KOPT-K1 (cell line): ENCODE data around the gene HIVEP3.
A peak's percentile ranks its signal among the peaks of the same experiment; 100 is the strongest.

Source experiments
- H3K27ac ChIP-seq: fragments of 200-600 bp; sonication (generic); 2 replicates; pipeline ENCODE4 v1.5.1; 2016; ENCODE audit warnings: antibody characterized with exemption, mild to moderate bottlenecking, low read depth, low read length; ENCODE audit not compliant: poor library complexity, severe bottlenecking
- H3K36me3 ChIP-seq: fragments of 200-600 bp; sonication (generic); 2 replicates; pipeline ENCODE4 v1.5.1; 2017; ENCODE audit warnings: antibody characterized with exemption, mild to moderate bottlenecking, low read length, moderate library complexity; ENCODE audit not compliant: insufficient read depth
- H3K9me3 ChIP-seq: fragments of 200-600 bp; sonication (generic); 2 replicates; pipeline ENCODE4 v1.5.1; 2017; ENCODE audit warnings: antibody characterized with exemption, low read length, mild to moderate bottlenecking; ENCODE audit not compliant: insufficient read depth, poor library complexity, severe bottlenecking

The HIVEP3 gene

DNA sequence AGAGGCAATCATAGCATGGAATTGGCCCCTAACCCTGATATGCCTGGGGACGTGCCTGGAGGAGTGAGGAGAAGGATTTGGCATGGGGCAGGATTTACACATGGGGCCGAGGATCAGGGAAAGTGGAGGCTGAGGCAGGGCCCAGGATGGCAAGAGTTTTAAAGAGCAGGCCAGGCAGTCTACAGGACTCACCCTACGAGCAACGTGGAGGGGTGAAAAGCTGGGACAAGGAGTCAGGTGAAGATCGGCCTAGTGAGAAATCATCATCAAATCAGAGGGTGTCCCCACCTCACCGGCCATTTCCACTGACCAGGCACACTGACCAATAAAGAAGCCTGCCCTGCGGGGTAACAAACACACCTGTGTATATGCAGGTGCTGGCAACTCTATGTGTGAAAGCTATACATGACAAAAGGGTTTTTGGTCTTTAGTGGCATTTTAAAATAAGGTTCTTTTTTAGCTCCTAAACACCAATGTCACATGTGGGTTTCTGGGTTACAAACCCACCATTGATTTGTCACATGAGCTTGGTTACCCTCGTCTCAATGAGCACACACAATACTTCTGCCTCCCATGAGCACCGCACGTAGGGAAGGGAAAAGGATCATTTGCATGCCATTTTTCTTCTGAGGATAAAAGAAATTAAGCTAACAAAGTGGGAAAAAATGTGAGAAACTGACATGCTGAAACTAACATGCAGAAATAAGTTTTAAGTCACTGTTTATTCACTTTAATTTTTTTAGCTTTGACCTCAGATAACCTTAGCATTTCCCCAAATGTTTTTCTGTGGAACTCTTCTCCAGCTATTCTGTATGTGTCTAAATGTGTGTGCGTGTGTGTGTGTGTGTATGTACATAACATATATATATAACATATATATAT is 266.1 kb downstream of the HIVEP3 start:
- Histone ChIP-seq H3K36me3 (no peaks in the 10 kb centered on the region), H3K27ac (no peak overlapping the region), H3K9me3 (no peaks in the 10 kb centered on the region)

DNA sequence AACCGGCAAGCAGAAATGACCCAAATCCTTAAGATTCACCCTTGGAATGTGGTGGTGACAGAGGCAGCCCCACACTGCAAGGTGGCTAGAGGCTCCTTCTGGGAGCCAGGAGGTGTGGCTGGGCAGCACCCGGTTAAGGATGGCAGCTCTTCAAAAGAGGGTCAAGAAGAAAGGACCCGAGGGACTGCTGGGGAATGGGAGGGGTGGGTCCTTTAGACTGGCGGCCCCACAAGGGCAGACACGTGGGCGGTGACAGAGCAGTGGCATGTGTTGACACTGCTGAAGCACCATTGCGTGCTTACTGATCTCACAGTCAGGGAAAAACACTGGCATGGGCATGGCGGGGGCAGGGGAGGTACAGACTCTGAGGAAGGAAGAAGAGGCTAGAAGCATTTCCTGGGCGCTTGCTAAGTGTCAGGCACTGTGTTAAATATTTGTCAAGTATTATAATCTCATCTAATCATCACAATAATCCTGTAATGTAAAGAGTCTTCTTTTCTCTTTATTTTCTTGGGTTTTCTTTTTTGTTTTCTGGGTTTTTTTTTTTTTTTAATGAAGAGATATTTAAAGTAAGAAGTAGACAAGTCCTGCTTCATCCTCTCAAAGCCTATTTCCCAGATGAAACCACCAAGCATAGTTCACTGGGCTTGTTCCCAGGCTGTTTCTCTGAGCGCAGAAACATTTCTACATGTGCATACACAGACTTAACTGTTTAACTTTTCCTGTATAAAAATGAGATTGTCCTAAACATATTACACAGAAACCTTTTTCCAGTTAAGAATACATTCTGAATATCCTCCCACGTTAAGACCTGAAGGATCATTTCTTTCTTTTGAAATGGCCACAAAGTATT is 268.5 kb downstream of the HIVEP3 start:
- Histone ChIP-seq H3K27ac (no peak overlapping the region), H3K36me3 (peaks cover 10% of the 10 kb centered on the region; the same call in 1 of the 2 replicates), H3K9me3 (no peaks in the 10 kb centered on the region)

DNA sequence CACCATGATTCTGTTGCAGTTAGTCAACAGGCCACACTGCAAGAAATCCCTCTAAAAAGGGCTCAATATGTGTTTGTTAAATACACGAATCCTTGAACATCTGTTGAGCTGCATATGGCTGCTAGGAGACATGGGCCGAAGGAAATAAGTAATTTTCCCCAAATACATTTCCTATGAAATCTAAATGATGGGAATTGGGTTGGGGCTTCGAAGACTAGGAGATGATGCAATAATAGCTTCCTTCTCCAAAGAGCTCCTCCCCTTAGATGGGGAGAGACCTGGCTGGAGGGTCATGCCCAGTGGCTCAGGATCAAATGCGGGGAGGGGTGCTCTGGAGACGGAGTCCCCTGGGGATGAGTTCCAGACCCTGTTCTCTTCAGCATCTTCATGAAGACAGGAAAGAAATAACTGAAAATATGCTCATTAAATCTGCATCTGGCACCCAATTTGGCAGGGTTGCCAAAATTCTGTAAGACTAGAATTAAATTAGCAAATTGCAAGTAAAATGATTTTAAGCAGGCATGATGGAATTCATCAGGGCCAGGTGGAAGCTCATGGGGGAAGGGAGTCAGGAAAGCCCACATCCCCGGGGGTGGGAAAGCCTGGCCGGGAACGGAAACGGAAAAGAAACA is 269.2 kb downstream of the HIVEP3 start:
- Histone ChIP-seq H3K27ac (no peak overlapping the region), H3K36me3 (peaks cover 10% of the 10 kb centered on the region; the same call in 1 of the 2 replicates)

DNA sequence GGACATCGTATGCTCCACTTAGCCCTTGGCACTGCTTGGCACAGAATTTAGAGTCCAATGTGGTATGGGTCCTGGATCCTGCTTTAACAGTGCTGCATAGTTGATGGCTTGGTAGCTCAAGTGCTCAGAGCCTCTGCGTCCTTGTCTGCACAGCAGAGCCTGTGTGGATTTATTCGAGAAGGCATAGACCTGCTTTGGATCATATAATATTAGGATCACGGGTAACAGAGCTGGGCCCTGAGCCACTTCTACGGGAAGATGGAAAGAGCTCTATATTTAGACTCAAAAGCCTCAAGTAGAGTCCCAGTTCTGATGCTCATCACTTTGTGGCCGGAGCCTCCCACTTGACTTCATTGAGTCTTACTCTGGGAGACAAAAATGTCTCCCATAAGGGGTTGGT is 269.9 kb downstream of the HIVEP3 start:
- Histone ChIP-seq H3K27ac (no peak overlapping the region), H3K9me3 (no peaks in the 10 kb centered on the region), H3K36me3 (peaks cover 10% of the 10 kb centered on the region; the same call in 1 of the 2 replicates)

More for the DNA sequence above, 269.2 kb downstream of the HIVEP3 start:
- no peaks in the 10 kb centered on the region for H3K9me3 ChIP-seq

DNA sequence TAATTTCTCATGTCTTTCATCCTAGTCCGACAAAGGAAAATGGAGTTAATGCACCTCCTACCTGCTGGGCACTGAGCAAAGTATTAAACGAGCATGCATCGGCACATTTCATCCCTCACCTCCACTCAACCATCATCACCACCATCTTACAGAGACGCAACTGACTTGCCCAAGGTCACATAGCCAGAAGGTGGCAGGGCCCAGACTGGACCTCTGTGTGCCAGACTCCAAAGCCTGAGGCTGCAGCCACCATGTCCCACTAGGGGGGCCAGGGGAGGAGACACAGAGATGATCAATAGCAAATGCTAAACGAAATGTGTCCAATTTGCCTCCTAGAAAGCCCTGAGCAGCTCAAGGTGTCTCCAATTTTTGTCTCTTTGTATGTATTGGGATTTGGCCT is 270.5 kb downstream of the HIVEP3 start:
- H3K9me3 ChIP-seq: no peaks in the 10 kb centered on the region
- H3K36me3 ChIP-seq: peaks cover 10% of the 10 kb centered on the region; the same call in 1 of the 2 replicates
- no peak overlapping the region for H3K27ac ChIP-seq

DNA sequence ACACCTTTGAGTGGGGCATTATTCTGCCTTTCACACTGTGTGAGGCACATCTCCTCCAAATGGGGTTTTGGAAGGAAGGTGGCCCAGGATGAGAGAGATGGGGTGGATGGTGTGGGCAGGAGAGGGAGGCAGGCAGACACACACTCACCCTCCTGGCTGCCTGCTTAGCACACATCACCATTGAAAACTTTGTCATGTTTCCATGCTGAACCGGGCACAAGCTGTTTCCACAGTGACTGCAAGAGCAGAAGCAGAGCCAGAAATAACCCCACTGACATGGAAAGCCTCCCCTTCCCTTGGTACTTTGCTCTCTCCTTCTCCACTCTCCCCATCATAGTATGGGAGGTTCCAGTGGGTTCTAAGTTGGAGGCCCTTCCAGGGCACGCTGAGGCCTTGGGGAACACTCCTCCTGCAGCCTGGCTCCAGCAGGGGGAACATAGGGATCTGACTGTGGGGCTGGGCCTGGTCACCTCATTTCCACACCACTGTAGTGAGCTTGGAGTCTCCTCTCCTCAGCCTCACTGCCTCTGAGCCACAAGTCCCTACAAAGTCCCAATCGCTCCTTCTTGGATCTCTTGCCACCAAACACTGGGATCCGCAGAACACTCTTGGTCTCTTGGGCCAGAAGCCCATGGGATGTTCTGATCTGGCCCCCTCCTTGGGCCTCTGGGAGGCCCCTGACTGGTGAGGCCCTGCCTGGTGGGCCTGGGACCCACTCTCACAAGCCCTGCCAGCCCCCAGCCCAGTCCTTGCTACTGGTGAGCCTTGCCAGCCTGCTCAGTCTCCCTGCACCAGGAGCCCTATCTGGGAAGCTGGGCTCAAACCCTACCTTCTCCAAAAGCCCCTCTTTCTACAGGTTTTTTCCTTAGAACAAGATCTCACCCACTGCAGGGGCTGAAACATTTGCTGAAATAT is 271.2 kb downstream of the HIVEP3 start:
- H3K27ac ChIP-seq: no peak overlapping the region
- H3K36me3 ChIP-seq: peaks cover 10% of the 10 kb centered on the region; the same call in 1 of the 2 replicates
- H3K9me3 ChIP-seq: no peaks in the 10 kb centered on the region

DNA sequence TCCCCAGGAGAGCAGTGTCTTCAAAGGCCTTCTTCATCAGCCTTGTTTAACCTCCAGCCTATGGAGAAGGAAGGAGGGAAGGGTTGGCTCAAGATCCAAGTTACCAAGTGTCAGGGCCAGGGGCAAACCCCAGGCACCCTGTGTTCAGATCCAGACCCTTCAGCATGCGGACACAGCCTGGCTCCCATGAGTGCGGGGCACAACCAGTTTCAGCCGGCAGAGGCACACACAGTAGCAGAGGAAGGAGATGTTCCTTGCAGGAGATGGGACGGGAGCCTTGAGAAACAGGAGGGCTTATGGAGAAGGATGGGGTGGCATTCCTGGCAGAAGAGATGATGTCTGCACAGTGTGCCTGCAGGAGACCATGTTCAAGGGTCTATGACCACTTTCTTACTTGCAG is 272.5 kb downstream of the HIVEP3 start:
- no peak overlapping the region for H3K27ac ChIP-seq

DNA sequence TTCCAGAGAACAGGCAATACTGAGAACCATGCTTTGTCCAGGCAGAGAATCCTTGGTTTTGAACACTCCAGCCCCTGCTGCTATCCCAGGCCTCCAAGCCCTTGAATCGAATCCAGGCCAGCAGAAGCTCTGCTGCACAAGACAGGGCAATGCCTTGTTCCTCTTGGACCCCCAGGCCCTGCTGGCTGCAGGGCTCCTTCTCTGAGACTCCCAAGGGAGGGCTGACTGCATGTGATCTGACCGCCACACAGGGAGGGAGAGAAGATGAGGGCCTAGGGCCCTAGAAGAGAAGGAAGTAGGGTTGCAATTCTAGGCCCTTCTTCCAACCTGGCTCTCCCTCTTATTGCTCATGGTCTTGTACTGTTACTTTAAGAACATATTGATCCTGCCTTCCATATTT is 273.7 kb downstream of the HIVEP3 start:
- no peaks in the 10 kb centered on the region for H3K9me3 ChIP-seq
- no peak overlapping the region for H3K27ac ChIP-seq
- H3K36me3 ChIP-seq: peaks cover 10% of the 10 kb centered on the region; the same call in 1 of the 2 replicates

More for the DNA sequence above, 272.5 kb downstream of the HIVEP3 start:
- Histone ChIP-seq H3K9me3 (no peaks in the 10 kb centered on the region), H3K36me3 (peaks cover 10% of the 10 kb centered on the region; the same call in 1 of the 2 replicates)

DNA sequence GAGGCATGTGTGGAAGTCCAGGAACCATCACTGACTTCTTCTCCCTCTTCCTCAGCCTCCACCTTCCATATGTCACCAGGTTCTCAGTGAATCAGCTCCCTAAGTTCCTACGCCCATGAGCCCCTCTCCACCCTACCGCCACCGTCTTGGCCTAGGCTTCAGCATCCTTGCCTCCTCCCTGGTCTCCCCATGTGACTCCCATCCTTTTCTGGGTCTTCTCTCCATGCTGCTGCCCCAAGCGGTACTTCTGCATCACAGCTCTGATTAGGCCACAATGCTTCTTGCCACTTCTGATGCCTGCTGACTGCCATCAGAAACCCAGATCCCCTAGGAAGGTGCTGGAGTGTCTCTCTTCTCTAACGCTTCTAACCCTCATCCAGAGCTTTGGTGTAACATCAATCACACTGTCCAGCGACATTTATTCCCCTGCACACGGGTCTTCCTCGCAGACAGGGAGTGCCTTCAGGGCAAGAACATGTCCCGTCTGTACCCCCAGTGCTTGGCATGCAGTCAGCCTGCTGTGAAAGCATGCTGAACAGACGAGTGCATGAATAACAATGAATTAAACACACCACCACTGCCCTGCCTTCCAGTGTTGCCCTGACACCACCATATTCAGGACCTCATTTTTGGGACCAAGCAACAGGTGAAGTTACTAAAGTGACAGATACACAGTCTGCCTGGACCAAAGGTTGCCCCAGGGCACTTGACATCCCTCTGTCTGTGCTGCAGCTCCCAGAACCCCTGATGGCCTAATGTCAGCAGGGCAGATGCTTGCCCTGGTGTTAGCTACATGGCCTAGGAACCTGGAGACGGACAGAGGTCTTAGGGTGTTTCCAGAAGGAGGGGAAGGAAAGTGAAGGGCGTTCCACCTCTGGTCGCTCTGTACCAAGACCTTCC is 275.6 kb downstream of the HIVEP3 start:
- H3K36me3 ChIP-seq: peaks cover 10% of the 10 kb centered on the region; the same call in 1 of the 2 replicates
- H3K27ac ChIP-seq: no peak overlapping the region
- no peaks in the 10 kb centered on the region for H3K9me3 ChIP-seq

DNA sequence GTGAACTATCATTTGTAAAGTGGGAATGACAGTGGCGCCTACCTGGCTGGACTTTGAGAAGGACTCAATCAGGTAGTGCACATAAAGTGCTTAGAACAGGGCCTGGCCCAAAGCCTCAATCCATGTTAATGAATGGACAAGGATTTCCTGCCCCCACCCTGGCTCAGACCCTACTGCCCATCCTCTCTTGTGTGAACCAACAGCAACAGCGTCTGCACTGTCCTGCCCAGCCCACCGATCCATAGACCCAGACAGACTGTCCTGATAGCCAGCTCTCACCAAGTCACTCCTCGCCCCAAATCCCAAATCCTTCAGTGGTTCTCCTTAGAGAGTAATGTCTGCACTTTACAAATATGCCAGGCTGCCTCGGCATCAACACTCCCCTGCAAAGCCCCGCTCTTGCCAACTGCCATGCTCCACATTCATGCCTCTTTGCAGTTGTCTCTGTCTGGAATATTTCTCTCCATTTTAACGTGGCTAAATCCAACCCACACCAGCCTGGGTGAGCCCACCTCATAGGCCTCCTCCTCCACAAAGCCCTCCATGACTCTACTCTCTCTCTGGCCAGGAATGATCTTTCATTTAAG is 276.7 kb downstream of the HIVEP3 start:
- no peak overlapping the region for H3K27ac ChIP-seq
- no peaks in the 10 kb centered on the region for H3K9me3 ChIP-seq
- peaks cover 10% of the 10 kb centered on the region; the same call in 1 of the 2 replicates for H3K36me3 ChIP-seq

DNA sequence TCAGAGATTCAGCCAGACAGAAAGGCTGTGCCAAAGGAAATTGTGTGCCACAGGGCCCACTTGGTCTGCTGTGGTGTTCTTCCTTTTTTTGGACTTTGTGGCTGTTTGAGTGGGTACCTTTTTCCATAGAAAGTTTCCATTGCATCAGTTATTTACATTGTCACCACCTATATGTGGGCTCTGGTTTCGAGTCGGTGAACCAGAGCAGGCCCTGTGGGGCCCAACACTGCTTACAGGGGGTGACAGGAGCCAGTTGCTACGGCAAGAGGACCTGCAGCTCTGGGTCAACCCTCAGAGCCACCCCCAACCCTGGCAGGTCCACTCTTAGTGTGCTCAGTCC is 277.3 kb downstream of the HIVEP3 start:
- no peaks in the 10 kb centered on the region for H3K9me3 ChIP-seq
- peaks cover 8% of the 10 kb centered on the region; the same call in 1 of the 2 replicates for H3K36me3 ChIP-seq
- no peak overlapping the region for H3K27ac ChIP-seq

DNA sequence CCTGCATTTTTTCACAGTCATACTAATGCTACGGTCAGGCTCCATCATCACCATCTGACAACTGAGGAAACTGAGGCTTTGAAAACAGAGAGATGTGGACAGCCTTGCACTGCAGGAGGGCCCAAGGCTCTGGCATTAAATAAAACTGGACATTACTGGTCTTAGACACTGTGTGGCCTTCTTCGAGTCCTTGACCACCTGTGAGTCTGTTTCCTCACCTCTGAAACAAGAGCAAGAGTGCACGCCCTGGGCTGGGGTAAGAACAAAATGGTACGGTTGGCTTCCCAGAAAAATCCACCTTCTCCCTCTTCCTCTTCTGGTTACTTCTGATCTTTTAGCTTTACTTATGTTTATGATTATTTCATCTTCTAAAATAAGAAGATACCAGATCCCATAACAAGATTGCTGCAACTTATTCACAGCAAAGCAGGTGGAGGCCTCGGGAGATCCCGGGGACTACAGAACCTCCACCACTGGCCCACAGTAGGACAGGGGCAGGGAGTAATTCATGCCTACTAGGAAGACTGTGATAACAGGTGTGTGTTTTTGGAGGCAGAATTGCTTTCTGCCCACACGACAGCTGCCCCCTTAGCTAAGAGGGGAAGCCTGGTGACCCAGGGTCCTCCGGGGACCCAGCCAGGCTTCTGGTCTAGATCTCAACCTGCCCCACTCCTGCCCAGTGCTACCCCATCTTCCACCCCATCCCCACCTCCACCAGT is 277.8 kb downstream of the HIVEP3 start:
- peak overlapping the region; percentile 15 for H3K27ac ChIP-seq
- no peaks in the 10 kb centered on the region for H3K9me3 ChIP-seq
- H3K36me3 ChIP-seq: peaks cover 3% of the 10 kb centered on the region; the same call in 1 of the 2 replicates
